ENCODE measurements around the gene TLK2.

GRCh38 chr17:62641951-62642350 lies 163.3 kb downstream of the TLK2 start:
- TF ChIP-seq, protein P1, sequence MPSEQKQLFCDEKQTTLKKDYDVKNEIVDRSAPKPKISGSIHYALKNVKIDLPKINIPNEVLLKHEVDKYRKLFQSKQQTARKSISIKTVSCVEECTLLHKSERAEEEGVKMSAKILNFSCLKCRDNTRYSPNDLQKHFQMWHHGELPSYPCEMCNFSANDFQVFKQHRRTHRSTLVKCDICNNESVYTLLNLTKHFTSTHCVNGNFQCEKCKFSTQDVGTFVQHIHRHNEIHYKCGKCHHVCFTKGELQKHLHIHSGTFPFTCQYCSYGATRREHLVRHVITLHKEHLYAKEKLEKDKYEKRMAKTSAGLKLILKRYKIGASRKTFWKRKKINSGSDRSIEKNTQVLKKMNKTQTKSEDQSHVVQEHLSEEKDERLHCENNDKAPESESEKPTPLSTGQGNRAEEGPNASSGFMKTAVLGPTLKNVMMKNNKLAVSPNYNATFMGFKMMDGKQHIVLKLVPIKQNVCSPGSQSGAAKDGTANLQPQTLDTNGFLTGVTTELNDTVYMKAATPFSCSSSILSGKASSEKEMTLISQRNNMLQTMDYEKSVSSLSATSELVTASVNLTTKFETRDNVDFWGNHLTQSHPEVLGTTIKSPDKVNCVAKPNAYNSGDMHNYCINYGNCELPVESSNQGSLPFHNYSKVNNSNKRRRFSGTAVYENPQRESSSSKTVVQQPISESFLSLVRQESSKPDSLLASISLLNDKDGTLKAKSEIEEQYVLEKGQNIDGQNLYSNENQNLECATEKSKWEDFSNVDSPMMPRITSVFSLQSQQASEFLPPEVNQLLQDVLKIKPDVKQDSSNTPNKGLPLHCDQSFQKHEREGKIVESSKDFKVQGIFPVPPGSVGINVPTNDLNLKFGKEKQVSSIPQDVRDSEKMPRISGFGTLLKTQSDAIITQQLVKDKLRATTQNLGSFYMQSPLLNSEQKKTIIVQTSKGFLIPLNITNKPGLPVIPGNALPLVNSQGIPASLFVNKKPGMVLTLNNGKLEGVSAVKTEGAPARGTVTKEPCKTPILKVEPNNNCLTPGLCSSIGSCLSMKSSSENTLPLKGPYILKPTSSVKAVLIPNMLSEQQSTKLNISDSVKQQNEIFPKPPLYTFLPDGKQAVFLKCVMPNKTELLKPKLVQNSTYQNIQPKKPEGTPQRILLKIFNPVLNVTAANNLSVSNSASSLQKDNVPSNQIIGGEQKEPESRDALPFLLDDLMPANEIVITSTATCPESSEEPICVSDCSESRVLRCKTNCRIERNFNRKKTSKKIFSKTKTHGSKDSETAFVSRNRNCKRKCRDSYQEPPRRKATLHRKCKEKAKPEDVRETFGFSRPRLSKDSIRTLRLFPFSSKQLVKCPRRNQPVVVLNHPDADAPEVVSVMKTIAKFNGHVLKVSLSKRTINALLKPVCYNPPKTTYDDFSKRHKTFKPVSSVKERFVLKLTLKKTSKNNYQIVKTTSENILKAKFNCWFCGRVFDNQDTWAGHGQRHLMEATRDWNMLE (tag by site-specific recombination; conservative IDR thresholded peaks at IDR 0.05; ENCODE audit: low read depth): no peak
- no peak for TF ChIP-seq CTCF (tag by site-specific recombination; IDR thresholded peaks at IDR 0.05)
- TF ChIP-seq, protein P2, sequence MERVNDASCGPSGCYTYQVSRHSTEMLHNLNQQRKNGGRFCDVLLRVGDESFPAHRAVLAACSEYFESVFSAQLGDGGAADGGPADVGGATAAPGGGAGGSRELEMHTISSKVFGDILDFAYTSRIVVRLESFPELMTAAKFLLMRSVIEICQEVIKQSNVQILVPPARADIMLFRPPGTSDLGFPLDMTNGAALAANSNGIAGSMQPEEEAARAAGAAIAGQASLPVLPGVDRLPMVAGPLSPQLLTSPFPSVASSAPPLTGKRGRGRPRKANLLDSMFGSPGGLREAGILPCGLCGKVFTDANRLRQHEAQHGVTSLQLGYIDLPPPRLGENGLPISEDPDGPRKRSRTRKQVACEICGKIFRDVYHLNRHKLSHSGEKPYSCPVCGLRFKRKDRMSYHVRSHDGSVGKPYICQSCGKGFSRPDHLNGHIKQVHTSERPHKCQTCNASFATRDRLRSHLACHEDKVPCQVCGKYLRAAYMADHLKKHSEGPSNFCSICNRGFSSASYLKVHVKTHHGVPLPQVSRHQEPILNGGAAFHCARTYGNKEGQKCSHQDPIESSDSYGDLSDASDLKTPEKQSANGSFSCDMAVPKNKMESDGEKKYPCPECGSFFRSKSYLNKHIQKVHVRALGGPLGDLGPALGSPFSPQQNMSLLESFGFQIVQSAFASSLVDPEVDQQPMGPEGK (tag by site-specific recombination; IDR thresholded peaks at IDR 0.05): no peak

All from HEK293 (cell line).